HepG2 (cell line): ENCODE data around the gene ZNRF4. TPM values are rescaled to one million over a fixed set of nuclear protein-coding genes. Genes with fewer than 3 reads are reported as not detected.
A peak's percentile ranks its signal among the peaks of the same experiment; 100 is the strongest.

Experiments
- ATAC-seq: fragments of 200-7000 bp; cut with Tn5 transposase; 3 replicates; pipeline ENCODE4 v1.9.1; 2020; ENCODE audit warnings: mild to moderate bottlenecking, moderate library complexity
- BruUV-seq: library from RNA; stranded (reverse); fragments of 400-500 nt; replicated peaks from 2 replicates; lab custom pipeline; 2021; lab: Mats Ljungman, UMichigan
- CTCF ChIA-PET: fragments of 300-600 bp; formaldehyde crosslinking; extraction: SDS; loops from one replicate; lab custom pipeline; 2021; ENCODE audit warnings: low total read pairs, inconsistent platforms, low intra/inter-chr PET ratio; lab: Yijun Ruan, JAX
- POLR2A ChIA-PET: fragments of 350-600 bp; sonication (Branson Sonifier 250); formaldehyde crosslinking; loops from one replicate; lab custom pipeline; 2020; ENCODE audit warnings: antibody characterized with exemption, inconsistent platforms; lab: Yijun Ruan, JAX
- DNase-seq: peaks from one replicate; pipeline ENCODE4 v3.0.0-alpha.2; 2015; ENCODE audit warnings: low spot score
- FAIRE-seq: peaks from 3 replicates; lab custom pipeline; 2011; peaks lifted over from hg19 to GRCh38; lab: Jason Lieb, UNC
- H2AFZ ChIP-seq: one replicate; pipeline ENCODE4 v1.6.1; 2011; ENCODE audit warnings: low read length, inconsistent platforms
- H3K27ac ChIP-seq: fragments of 300-600 bp; 3 replicates; pipeline ENCODE4 v1.8.0; 2011; ENCODE audit warnings: mixed run types, mild to moderate bottlenecking, mixed read lengths, low read length, inconsistent platforms; ENCODE audit not compliant: insufficient read depth; ENCODE audit errors: extremely low read length
- H3K27me3 ChIP-seq, 2 experiments: fragments of 200-600 bp in 1 of 2; 2 replicates in 1 of 2; 3 replicates in 1 of 2; pipeline versions ENCODE4 v1.6.0 to v1.8.0; 2011; ENCODE audit warnings: low read length in 2 of 2, mild to moderate bottlenecking in 2 of 2, moderate library complexity in 2 of 2, inconsistent platforms in 1 of 2; ENCODE audit not compliant: insufficient read depth in 2 of 2, control insufficient read depth in 1 of 2
- H3K36me3 ChIP-seq, 2 experiments: fragments of 200-600 bp in 1 of 2; replicated peaks in 1 of 2; 2 replicates in 1 of 2; 3 replicates in 1 of 2; pipeline versions ENCODE4 v1.5.1 to v1.8.0; 2011; ENCODE audit warnings: low read length in 2 of 2, inconsistent platforms in 1 of 2; ENCODE audit not compliant: insufficient read depth in 2 of 2, control insufficient read depth in 1 of 2
- H3K4me1 ChIP-seq: 2 replicates; pipeline ENCODE4 v1.5.1; 2012; ENCODE audit warnings: low read length, inconsistent platforms; ENCODE audit not compliant: insufficient read depth
- H3K4me2 ChIP-seq: 2 replicates; pipeline ENCODE4 v1.6.0; 2011; ENCODE audit warnings: low read depth, low read length, inconsistent platforms
- H3K4me3 ChIP-seq, 3 experiments: fragments of 200-600 bp in 1 of 3; sonication (generic), shearing (Covaris generic) in 1 of 3; replicated peaks in 1 of 3; 2 replicates each; pipeline ENCODE4 v1.5.1; 2011 to 2016; ENCODE audit warnings: low read length in 3 of 3, inconsistent platforms in 2 of 3, low read depth in 2 of 3, mild to moderate bottlenecking in 2 of 3, control low read depth in 1 of 3, mixed read lengths in 1 of 3; ENCODE audit not compliant: insufficient read depth in 1 of 3
- H3K79me2 ChIP-seq: one replicate; pipeline ENCODE4 v1.6.1; 2011; ENCODE audit warnings: low read length, inconsistent platforms; ENCODE audit not compliant: insufficient read depth
- H3K9ac ChIP-seq: 2 replicates; pipeline ENCODE4 v1.6.0; 2011; ENCODE audit warnings: mild to moderate bottlenecking, low read depth, low read length, inconsistent platforms; ENCODE audit not compliant: insufficient read depth
- H3K9me3 ChIP-seq: 2 replicates; pipeline ENCODE4 v1.5.1; 2012; ENCODE audit warnings: mild to moderate bottlenecking, low read length
- H4K20me1 ChIP-seq: 2 replicates; pipeline ENCODE4 v1.6.0; 2011; ENCODE audit warnings: inconsistent platforms, mild to moderate bottlenecking, low read length, moderate library complexity; ENCODE audit not compliant: insufficient read depth
- DNMT3B ChIP-seq: conservative IDR thresholded peaks from 2 replicates; pipeline ENCODE4 v1.6.1; 2016; ENCODE audit warnings: missing biosample characterization, control low read depth
- ERF ChIP-seq: IDR thresholded peaks from 2 replicates; pipeline ENCODE4 v1.6.1; 2018; ENCODE audit warnings: missing biosample characterization, missing genetic modification reagents
- KDM2A ChIP-seq: sonication (generic); formaldehyde crosslinking; IDR thresholded peaks from 2 replicates; pipeline ENCODE4 v1.4.0; 2020; ENCODE audit warnings: low read depth, missing genetic modification reagents, borderline replicate concordance
- ZNF329 ChIP-seq: sonication (generic); formaldehyde crosslinking; IDR thresholded peaks from 2 replicates; pipeline ENCODE4 v1.9.0; 2021; ENCODE audit warnings: low read depth, mild to moderate bottlenecking, missing genetic modification reagents
- ZNF577 ChIP-seq: sonication (generic); formaldehyde crosslinking; IDR thresholded peaks from 2 replicates; pipeline ENCODE4 v1.4.0; 2020; ENCODE audit warnings: mild to moderate bottlenecking, low read depth, missing genetic modification reagents, borderline replicate concordance
- ZNF768 ChIP-seq: sonication (generic); formaldehyde crosslinking; IDR thresholded peaks from 2 replicates; pipeline ENCODE4 v1.4.0; 2020; ENCODE audit warnings: missing genetic modification reagents
- WGBS: methylation state at CpG from one replicate; pipeline ENCODE4 v1.1.6; 2017; ENCODE audit warnings: low lambda C conversion rate; 5-methylcytosine and 5-hydroxymethylcytosine counted together
- in situ Hi-C: cut with HindIII; loops from 2 replicates; pipeline ENCODE4 v1.10.0; 2017; ENCODE audit warnings: low pct_unique_long_range_greater_than_20kb; ENCODE audit not compliant: extremely low pct_ligation_motif_present
- intact Hi-C: fragments of 100-400 bp; cut with micrococcal nuclease; formaldehyde crosslinking; loops from one replicate; pipeline ENCODE4 v1.10.0; 2022; ENCODE audit not compliant: unreplicated experiment
- polyA plus RNA-seq, 8 experiments: library from polyadenylated mRNA; depleted of rRNA in 3 of 8; stranded (reverse) in 7 of 8; unstranded in 1 of 8; fragments of >200 nt; fragmentation: Illumina TruSeq in 4 of 8; extraction: Trizol in 4 of 8; gene quantifications; 2 replicates each; pipeline versions ENCODE4 v1.2.1 to v1.2.3, GENCODE V29; 2011 to 2016; ENCODE audit warnings: low read depth in 4 of 8, missing spikeins in 1 of 8, mixed read lengths in 1 of 8; ENCODE audit not compliant: insufficient read depth in 1 of 8
- total RNA-seq, 5 experiments: library from RNA; depleted of rRNA; stranded (reverse); fragments of >200 nt; fragmentation: Illumina TruSeq; extraction: Trizol; gene quantifications; 2 replicates each; pipeline ENCODE4 v1.2.3, GENCODE V29; 2016; ENCODE audit warnings: low read depth in 1 of 5
- TF ChIP-seq, protein P1 (sequence below): sonication (generic); formaldehyde crosslinking; IDR thresholded peaks from 2 replicates; pipeline ENCODE4 v1.8.1; 2022; ENCODE audit warnings: low read depth, mild to moderate bottlenecking, missing genetic modification reagents
- TF ChIP-seq, protein P2 (sequence below): sonication (generic); formaldehyde crosslinking; IDR thresholded peaks from 2 replicates; pipeline ENCODE4 v1.8.0; 2023; ENCODE audit warnings: mild to moderate bottlenecking, missing genetic modification reagents

ZNRF4 gene
- total and polyA plus RNA-seq, 2 of the 13 experiments (the other 11 are each of a cell fraction or from before 2014, with no cell fraction given), result not detected

DNA sequence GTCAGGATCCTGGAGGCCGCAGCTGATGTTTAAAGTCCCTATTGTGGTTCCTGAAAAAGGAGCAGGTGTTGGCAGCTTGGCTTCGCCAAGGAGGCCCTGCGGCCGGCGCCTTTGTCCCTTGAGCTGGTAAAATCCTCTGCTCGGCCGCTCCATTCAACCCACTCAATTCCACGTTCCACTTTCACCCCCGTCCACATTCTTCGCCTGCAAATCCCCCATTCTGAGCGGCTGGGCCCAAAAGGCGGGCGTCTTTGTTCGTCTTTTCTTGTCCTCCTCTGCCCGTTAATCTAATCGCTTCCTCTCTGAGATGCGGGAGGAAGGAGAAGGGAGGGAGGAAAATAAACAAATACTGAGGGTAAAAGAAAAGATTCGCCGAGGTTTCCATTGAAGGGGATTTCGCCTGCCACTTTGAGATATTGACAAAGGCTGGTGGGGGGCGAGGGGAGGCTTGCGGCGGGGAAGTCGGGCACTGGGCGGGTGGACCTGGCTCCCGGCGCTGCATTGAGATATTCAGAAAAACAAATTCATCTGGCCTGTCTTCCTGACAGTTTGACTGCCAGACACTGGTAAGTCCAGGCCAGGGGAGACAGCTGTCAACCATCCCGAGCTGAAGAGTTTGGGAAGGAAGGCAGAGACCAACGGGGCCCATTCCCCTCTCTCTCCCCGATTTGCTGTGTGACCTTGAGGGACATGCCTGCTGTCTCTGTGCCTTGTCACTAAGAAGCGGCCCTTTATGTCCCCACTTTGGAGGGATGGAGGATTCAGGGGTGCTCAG lies 37.6 kb downstream of the ZNRF4 start:
- in situ Hi-C loops, result no loop called here
- FAIRE-seq (no peak), DNase-seq (no peak), ATAC-seq (no peak)
- no peaks in the 10 kb centered on the region for H3K4me1 ChIP-seq
- H3K9me3 ChIP-seq, result no peaks in the 10 kb centered on the region
- H3K36me3 ChIP-seq, result no peaks in the 10 kb centered on the region
- ChIA-PET POLR2A (no interaction called here), CTCF (no interaction called here)
- no peak overlapping the region for H3K4me3 ChIP-seq
- H3K9ac ChIP-seq, result no peak overlapping the region
- H3K79me2 ChIP-seq, result no peaks in the 10 kb centered on the region
- H3K27me3 ChIP-seq, result peaks cover 0 to 4% of the 10 kb centered on the region in 2 experiments; a peak in 1 of 5 replicates
- TF ChIP-seq ZNF329 (CRISPR knock-in tag) (no peak), ZNF577 (no peak), KDM2A (no peak), DNMT3B (no peak), ZNF768 (CRISPR knock-in tag) (peak; percentile 95), ERF (CRISPR knock-in tag) (no peak)
- TF ChIP-seq, protein P1, sequence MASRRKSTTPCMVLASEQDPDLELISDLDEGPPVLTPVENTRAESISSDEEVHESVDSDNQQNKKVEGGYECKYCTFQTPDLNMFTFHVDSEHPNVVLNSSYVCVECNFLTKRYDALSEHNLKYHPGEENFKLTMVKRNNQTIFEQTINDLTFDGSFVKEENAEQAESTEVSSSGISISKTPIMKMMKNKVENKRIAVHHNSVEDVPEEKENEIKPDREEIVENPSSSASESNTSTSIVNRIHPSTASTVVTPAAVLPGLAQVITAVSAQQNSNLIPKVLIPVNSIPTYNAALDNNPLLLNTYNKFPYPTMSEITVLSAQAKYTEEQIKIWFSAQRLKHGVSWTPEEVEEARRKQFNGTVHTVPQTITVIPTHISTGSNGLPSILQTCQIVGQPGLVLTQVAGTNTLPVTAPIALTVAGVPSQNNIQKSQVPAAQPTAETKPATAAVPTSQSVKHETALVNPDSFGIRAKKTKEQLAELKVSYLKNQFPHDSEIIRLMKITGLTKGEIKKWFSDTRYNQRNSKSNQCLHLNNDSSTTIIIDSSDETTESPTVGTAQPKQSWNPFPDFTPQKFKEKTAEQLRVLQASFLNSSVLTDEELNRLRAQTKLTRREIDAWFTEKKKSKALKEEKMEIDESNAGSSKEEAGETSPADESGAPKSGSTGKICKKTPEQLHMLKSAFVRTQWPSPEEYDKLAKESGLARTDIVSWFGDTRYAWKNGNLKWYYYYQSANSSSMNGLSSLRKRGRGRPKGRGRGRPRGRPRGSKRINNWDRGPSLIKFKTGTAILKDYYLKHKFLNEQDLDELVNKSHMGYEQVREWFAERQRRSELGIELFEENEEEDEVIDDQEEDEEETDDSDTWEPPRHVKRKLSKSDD (CRISPR knock-in tag), result no peak
- TF ChIP-seq, protein P2, sequence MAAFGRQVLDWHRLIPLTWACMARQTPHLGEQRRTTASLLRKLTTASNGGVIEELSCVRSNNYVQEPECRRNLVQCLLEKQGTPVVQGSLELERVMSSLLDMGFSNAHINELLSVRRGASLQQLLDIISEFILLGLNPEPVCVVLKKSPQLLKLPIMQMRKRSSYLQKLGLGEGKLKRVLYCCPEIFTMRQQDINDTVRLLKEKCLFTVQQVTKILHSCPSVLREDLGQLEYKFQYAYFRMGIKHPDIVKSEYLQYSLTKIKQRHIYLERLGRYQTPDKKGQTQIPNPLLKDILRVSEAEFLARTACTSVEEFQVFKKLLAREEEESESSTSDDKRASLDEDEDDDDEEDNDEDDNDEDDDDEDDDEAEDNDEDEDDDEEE (CRISPR knock-in tag), result no peak
- TF ChIP-seq, all 625 proteins: peak for 1
- Histone ChIP-seq H2AFZ (no peak overlapping the region), H3K27ac (no peak overlapping the region), H3K4me2 (no peak overlapping the region), H4K20me1 (no peaks in the 10 kb centered on the region)
- 55% methylated on average over 26 of the region's 31 CpGs for whole genome bisulfite sequencing
- no TSS peak for BruUV-seq
- intact Hi-C loops, result no loop called here
